OCI-LY1 (cell line): ENCODE results near the gene DMD.

Experiments used
- H2AFZ ChIP-seq: fragments of 200-600 bp; sonication (generic), shearing (Covaris generic); 2 replicates; pipeline ENCODE4 v1.6.0; 2014; ENCODE audit warnings: antibody characterized with exemption, mild to moderate bottlenecking, low read length
- H3F3A ChIP-seq: fragments of 200-600 bp; sonication (generic), shearing (Covaris generic); 2 replicates; pipeline ENCODE4 v1.6.0; 2014; ENCODE audit warnings: mild to moderate bottlenecking, antibody characterized with exemption, low read length, moderate library complexity; ENCODE audit not compliant: insufficient read depth
- H3K27ac ChIP-seq: fragments of 200-600 bp; sonication (generic); 2 replicates; pipeline ENCODE4 v1.5.1; 2014; ENCODE audit warnings: low read length, mixed run types, mild to moderate bottlenecking, low read depth; ENCODE audit not compliant: poor library complexity, severe bottlenecking
- H3K27me3 ChIP-seq: fragments of 200-600 bp; sonication (generic); 2 replicates; pipeline ENCODE4 v1.6.0; 2014; ENCODE audit warnings: antibody characterized with exemption, mild to moderate bottlenecking, low read length, moderate library complexity; ENCODE audit not compliant: insufficient read depth
- H3K36me3 ChIP-seq: fragments of 200-600 bp; sonication (generic); 2 replicates; pipeline ENCODE4 v1.6.1; 2014; ENCODE audit warnings: mild to moderate bottlenecking, antibody characterized with exemption, low read length, moderate library complexity, mixed read lengths; ENCODE audit not compliant: insufficient read depth
- H3K4me1 ChIP-seq: fragments of 200-600 bp; sonication (generic); 2 replicates; pipeline ENCODE4 v1.5.1; 2014; ENCODE audit warnings: mild to moderate bottlenecking, low read length, moderate library complexity; ENCODE audit not compliant: insufficient read depth, severe bottlenecking
- H3K4me2 ChIP-seq: fragments of 200-600 bp; sonication (generic), shearing (Covaris generic); 2 replicates; pipeline ENCODE4 v1.6.1; 2014; ENCODE audit warnings: low read length
- H3K4me3 ChIP-seq: fragments of 200-600 bp; sonication (generic); 2 replicates; pipeline ENCODE4 v1.5.1; 2014; ENCODE audit warnings: low read length, low read depth, mild to moderate bottlenecking, mixed read lengths; ENCODE audit not compliant: poor library complexity, severe bottlenecking
- H3K79me2 ChIP-seq: fragments of 200-600 bp; shearing (Covaris generic); 2 replicates; pipeline ENCODE4 v1.6.1; 2016; ENCODE audit warnings: mixed run types, low read length, mixed read lengths; ENCODE audit not compliant: insufficient read depth
- H3K9ac ChIP-seq: fragments of 200-600 bp; sonication (generic), shearing (Covaris generic); 2 replicates; pipeline ENCODE4 v1.6.1; 2014; ENCODE audit warnings: mild to moderate bottlenecking, low read length, mixed read lengths
- H3K9me2 ChIP-seq: fragments of 200-600 bp; sonication (generic), shearing (Covaris generic); 2 replicates; pipeline ENCODE4 v1.6.1; 2014; ENCODE audit warnings: low read depth, mild to moderate bottlenecking, low read length, mixed read lengths
- H3K9me3 ChIP-seq: fragments of 200-600 bp; shearing (Covaris generic); 2 replicates; pipeline ENCODE4 v1.6.1; 2014; ENCODE audit warnings: low read length, mixed read lengths
- H4K20me1 ChIP-seq: fragments of 200-600 bp; sonication (generic), shearing (Covaris generic); 2 replicates; pipeline ENCODE4 v1.6.0; 2016; ENCODE audit warnings: mild to moderate bottlenecking, low read length; ENCODE audit not compliant: insufficient read depth
- EZH2 ChIP-seq: fragments of 200-600 bp; sonication (generic), shearing (Covaris generic); IDR thresholded peaks from 2 replicates; pipeline ENCODE4 v1.8.0; 2017; ENCODE audit warnings: borderline replicate concordance, mixed run types, mild to moderate bottlenecking, antibody characterized with exemption, low read length, moderate library complexity, mixed read lengths
- TF ChIP-seq, protein P1 (sequence below): fragments of 200-600 bp; sonication (generic), shearing (Covaris generic); IDR thresholded peaks from 2 replicates; pipeline ENCODE4 v1.5.1; 2017; ENCODE audit warnings: mild to moderate bottlenecking, antibody characterized with exemption, low read length, moderate library complexity, mixed read lengths

DMD gene

DNA sequence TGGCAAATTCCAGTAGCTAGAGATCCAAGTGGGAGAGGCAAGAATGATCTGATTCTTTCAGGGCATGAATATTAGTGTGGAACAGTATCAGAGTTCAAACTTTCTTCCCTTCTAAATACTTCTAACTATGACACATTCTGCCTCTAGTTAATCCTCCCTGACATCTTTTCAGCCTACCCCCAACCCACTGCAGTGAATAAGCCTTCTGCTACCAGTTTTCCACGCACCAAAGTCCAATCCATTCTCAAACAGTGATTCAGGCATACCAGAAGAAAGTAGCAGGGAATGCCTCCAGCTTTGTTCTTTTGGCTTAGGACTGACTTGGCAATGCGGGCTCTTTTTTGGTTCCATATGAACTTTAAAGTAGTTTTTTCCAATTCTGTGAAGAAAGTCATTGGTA, 1984.1 kb downstream of the DMD start:
- Histone ChIP-seq H3K79me2 (no peaks in the 10 kb centered on the region), H2AFZ (no peak overlapping the region), H3K27me3 (no peaks in the 10 kb centered on the region), H3K36me3 (no peaks in the 10 kb centered on the region), H3K27ac (no peak overlapping the region), H3K4me1 (peaks cover 20% of the 10 kb centered on the region), H4K20me1 (no peaks in the 10 kb centered on the region), H3K4me3 (no peak overlapping the region), H3F3A (no peaks in the 10 kb centered on the region), H3K9me3 (no peaks in the 10 kb centered on the region), H3K9me2 (no peaks in the 10 kb centered on the region), H3K9ac (no peak overlapping the region), H3K4me2 (no peak overlapping the region)
- TF ChIP-seq, protein P1, sequence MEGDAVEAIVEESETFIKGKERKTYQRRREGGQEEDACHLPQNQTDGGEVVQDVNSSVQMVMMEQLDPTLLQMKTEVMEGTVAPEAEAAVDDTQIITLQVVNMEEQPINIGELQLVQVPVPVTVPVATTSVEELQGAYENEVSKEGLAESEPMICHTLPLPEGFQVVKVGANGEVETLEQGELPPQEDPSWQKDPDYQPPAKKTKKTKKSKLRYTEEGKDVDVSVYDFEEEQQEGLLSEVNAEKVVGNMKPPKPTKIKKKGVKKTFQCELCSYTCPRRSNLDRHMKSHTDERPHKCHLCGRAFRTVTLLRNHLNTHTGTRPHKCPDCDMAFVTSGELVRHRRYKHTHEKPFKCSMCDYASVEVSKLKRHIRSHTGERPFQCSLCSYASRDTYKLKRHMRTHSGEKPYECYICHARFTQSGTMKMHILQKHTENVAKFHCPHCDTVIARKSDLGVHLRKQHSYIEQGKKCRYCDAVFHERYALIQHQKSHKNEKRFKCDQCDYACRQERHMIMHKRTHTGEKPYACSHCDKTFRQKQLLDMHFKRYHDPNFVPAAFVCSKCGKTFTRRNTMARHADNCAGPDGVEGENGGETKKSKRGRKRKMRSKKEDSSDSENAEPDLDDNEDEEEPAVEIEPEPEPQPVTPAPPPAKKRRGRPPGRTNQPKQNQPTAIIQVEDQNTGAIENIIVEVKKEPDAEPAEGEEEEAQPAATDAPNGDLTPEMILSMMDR: no peak
- no peak for TF ChIP-seq EZH2

DNA sequence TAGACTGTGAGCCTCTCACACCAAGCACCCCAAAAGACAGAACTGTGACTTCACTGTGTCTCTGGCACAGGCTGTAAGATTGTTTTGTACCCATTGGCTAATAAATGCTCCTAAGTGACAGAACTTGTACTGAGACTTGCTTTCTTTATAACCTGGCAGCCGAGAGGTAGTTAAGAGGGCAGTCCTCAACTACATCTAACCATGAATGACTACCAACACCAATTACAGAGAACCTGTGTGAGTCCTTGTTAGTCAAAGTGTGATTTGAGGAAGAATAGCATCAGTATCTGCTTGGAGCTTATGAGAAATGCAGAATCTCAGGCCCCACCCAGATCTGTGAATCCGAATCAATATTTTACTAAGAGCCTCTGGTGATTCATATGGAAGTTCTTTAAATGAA, 1985.5 kb downstream of the DMD start:
- H3K79me2 ChIP-seq: no peaks in the 10 kb centered on the region
- no peaks in the 10 kb centered on the region for H3K27me3 ChIP-seq
- no peaks in the 10 kb centered on the region for H4K20me1 ChIP-seq
- no peaks in the 10 kb centered on the region for H3K9me2 ChIP-seq
- TF ChIP-seq EZH2: no peak
- TF ChIP-seq, protein P1: no peak
- no peaks in the 10 kb centered on the region for H3F3A ChIP-seq
- H3K4me3 ChIP-seq: no peak overlapping the region
- H3K9ac ChIP-seq: no peak overlapping the region
- H2AFZ ChIP-seq: no peak overlapping the region
- H3K9me3 ChIP-seq: no peaks in the 10 kb centered on the region
- H3K27ac ChIP-seq: no peak overlapping the region
- H3K4me2 ChIP-seq: no peak overlapping the region
- peaks cover 19% of the 10 kb centered on the region for H3K4me1 ChIP-seq
- no peaks in the 10 kb centered on the region for H3K36me3 ChIP-seq

DNA sequence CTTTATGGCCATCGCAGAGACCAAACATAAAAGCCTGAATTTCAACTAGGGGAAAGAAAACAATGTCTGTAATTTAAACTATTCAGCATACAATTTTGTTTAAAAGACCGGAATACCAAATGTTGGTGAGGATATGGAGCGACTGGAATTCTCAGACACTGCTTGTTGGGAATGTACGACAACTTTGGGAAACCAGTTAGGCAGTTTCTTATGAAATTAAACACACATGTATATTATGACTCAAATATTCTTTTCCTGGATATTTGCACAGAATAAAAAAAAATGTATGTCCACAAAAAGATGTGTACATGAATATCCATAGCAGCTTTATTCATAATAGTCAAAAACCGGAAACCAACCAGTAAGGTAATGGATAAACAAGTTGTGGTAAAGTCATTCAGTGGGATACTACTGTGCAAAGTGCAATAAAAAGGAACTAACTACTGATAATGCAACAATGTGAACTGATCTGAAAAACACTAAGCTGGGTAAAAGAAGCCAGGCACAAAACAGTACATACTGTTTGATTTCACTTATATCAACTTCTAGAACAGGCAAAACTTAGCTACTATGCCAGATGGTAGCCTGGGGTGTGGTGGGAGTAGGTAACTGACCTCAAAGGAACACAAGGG, 1986.9 kb downstream of the DMD start:
- H3K9ac ChIP-seq: no peak overlapping the region
- H3K36me3 ChIP-seq: no peaks in the 10 kb centered on the region
- no peaks in the 10 kb centered on the region for H3K79me2 ChIP-seq
- H3K9me2 ChIP-seq: no peaks in the 10 kb centered on the region
- no peaks in the 10 kb centered on the region for H3K9me3 ChIP-seq
- H3K4me3 ChIP-seq: no peak overlapping the region
- no peak overlapping the region for H3K4me2 ChIP-seq
- H3F3A ChIP-seq: no peaks in the 10 kb centered on the region
- H2AFZ ChIP-seq: no peak overlapping the region
- H3K4me1 ChIP-seq: peaks cover 16% of the 10 kb centered on the region
- H3K27me3 ChIP-seq: no peaks in the 10 kb centered on the region
- H3K27ac ChIP-seq: no peak overlapping the region
- TF ChIP-seq EZH2: no peak
- TF ChIP-seq, protein P1: no peak
- no peaks in the 10 kb centered on the region for H4K20me1 ChIP-seq
